Myometrial cell (primary cell): ENCODE measurements around the gene CSPG5. TPM values are rescaled to one million over a fixed set of nuclear protein-coding genes. Genes with fewer than 3 reads are reported as not detected.

Experiments used
- total RNA-seq: library from RNA; depleted of rRNA; stranded (reverse); fragments of >200 nt; gene quantifications from 2 replicates; pipeline ENCODE4 v1.2.3, GENCODE V29; 2015

The CSPG5 gene
- 0.35 TPM in 1 of 2 replicates, not detected in the other for total RNA-seq

GRCh38 chr3:47578691-47579632, at the start of gene CSPG5:
TSS of gene CSPG5 (minus strand) at chr3:47578865. CDS start at chr3:47578693, 172 bp downstream.

GRCh38 chr3:47513125-47513929, 65.3 kb downstream of the CSPG5 start, which contains the start of gene ELP6:
TSS of gene ELP6 (minus strand) at chr3:47513712. CDS start at chr3:47513590, 122 bp downstream.

Other genes starting within 250 kb of the CSPG5 start
- gene PTPN23, start 197.8 kb downstream of the CSPG5 start, total RNA-seq, result 10.7 and 19.3 TPM in 2 replicates
- gene SCAP, start 102.9 kb downstream of the CSPG5 start, total RNA-seq, result 52.6 and 68.0 TPM in 2 replicates
- 26.5 and 37.0 TPM in 2 replicates for gene ELP6, start 65.2 kb downstream of the CSPG5 start, total RNA-seq
- 23.6 and 23.9 TPM in 2 replicates for gene SMARCC1, start 203.0 kb upstream of the CSPG5 start, total RNA-seq
- gene DHX30, start 224.3 kb upstream of the CSPG5 start, total RNA-seq, result 54.5 and 57.4 TPM in 2 replicates